ENCODE data around the gene KLHL22.

KLHL22 gene

DNA sequence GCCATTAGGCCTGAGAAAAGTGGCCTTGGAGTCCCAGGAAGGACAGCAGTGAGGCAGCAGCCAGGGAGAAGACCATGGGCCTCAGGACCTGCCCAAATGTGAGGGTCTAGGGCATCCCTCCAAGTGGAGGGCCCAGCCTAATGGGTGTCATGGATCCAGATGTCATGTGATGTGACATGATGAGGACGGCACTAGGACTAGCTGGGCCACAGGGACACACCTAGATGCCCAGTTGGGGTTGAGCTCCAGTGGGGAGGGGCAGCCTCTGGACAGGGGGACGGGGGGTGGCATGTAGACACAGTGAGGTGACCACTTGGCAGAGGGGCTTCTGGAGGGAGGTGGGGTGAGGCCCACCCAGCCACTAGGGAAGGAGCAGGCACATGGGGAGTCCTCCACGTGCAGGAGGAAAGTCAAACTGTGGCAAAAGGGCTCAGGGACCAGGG is 63.3 kb downstream of the KLHL22 start:
- DNase-seq (ENCODE audit: low read depth in 2 of 2): no peak

DNA sequence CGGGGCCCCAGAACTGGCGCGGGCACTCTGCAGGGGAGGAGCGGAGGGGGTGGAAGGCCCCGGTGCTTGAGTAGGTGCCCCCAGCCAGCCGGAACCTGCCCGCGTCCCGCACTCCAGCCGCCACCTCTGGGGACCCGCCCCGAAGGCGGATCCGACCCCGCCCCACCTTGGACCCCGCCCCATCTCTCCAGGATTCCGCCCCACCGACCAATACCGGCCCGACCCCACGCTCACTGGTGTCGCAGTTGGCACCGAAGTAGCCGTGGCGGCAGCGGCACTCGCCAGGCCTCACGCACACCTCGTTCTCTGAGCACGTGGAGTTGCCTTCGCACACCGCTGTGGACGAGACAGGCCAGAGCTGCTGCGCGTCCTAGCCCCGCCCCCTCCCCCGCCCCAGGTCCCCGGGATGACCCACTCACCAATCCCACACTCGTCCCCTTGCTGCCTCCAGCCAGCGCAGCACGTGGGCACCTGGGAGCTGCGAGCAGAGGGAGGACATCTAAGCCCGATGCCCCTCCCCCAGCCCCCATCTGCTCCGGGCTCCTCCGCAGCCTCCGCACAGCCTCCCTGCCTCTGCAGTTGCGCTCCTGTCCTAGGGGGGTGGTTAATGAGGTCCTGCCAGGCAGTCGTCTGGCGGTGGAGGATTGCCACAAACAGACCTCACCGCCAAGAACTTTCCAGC is 63.9 kb downstream of the KLHL22 start:
- DNase-seq (ENCODE audit: low read depth in 2 of 2): no peak

GRCh38 chr22:20430720-20431510 is 64.7 kb downstream of the KLHL22 start:
- peak in 1 of 2 experiments; percentile 47 for DNase-seq (ENCODE audit: low read depth in 2 of 2)

- no peak for DNase-seq (ENCODE audit: low read depth in 2 of 2)
Observed at GRCh38 chr22:20430101-20430719, 65.4 kb downstream of the KLHL22 start.

DNA sequence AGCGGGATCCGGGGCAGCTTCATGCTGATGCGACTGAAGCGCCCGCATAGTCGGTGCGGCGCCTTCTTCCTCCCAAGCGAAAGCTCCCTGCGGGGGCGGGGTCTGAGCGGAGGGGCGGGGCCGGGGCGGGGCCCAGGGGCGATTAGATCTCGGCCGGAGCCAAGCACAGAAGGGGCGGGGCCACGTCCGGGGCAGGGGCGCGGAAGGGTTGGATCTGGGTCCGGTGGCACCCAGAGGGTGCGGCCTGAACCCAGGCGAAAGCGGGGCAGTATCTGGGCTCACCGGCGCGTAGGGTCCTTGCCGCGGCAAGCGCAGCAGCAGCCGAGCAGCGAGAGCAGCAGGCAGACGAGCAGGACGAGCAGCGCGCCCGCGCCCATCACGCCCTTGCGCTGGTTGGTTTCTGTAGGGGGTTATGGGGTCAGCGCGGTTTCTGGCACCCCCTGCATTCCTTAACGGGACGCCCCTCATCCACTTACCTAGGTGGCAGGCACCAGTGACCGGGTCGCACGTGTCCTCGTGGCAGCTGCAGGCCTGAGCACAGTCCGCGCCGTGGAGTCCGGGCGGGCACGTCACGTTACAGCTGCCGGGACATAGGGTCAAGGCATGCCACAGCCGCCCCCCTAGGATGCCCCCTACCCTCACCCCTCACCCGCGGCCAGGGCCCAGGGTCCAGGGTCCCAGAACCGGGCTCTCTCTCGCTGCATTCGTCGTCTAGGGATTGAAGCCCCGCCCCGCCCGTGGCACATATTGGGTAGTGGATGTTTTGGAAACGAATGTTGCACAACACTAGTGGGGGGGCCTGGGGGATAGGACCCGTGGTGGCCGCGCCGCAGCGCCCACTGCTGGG is 66.1 kb downstream of the KLHL22 start:
- DNase-seq (ENCODE audit: low read depth in 2 of 2): peak; percentile 51 to 76

- no peak for DNase-seq (ENCODE audit: low read depth in 2 of 2)
Observed at GRCh38 chr22:20428496-20429253, 66.9 kb downstream of the KLHL22 start.

DNA sequence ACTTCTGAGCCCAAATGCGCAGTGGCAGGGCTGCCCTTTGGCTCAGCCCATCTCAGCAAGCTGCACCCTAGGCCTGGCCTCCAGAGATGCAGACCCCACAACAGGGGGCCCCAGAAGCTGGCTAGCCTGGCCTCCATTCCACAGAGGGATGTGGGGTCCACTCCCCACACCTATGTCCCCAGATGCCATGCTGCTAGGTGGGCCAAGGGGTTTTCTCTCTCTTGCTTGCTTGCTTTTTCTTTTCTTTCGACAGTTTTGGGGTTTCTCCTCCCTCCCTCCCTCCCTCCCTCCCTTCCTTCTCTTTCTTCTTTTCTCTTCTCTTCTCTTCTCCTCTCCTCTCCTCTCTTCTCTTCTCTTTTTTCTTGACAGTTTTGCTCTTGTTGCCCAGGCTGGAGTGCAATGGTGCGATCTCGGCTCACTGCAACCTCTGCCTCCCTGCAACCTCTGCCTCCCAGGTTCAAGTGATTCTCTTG is 67.6 kb downstream of the KLHL22 start:
- no peak for DNase-seq (ENCODE audit: low read depth in 2 of 2)

- no peak for DNase-seq (ENCODE audit: low read depth in 2 of 2)
Observed at GRCh38 chr22:20427104-20427944, 68.3 kb downstream of the KLHL22 start.

- no peak for DNase-seq (ENCODE audit: low read depth in 2 of 2)
Observed at GRCh38 chr22:20426259-20426615, 69.4 kb downstream of the KLHL22 start.

DNA sequence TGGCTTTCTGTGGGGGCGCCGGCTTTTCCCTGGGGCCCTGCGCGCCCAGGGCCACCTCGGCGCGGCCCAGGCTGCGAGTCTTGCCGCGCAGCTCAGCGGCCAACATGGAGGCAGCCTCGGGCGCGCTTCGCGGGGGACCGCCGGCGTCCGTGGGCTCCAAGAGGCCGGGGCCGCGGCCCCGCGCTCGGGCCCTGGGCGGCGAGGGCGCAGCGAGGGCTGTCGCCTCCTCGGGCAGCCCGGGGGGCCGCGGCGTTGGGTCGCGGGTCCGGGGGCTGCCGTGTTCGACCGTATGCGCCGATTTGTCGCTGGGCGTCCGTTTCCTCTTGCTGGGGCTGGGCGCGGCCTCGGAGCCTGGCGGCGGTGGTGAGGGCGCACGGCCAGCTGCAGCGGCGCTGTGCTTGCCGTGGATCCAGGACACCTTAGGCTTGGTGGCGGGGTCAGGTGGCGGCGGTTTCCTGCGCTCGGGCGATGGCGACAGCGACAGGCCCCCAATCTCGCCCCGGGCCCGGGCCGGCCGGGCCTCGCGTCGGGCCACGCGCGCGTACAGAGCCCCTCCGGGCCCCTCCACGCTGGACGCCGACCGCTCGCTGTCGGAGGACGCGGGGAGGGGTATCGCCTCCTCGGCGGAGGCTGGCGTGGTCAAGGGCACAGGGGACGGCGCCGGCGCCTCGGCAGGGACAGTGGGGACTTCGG is 69.9 kb downstream of the KLHL22 start:
- no peak for DNase-seq (ENCODE audit: low read depth in 2 of 2)

DNA sequence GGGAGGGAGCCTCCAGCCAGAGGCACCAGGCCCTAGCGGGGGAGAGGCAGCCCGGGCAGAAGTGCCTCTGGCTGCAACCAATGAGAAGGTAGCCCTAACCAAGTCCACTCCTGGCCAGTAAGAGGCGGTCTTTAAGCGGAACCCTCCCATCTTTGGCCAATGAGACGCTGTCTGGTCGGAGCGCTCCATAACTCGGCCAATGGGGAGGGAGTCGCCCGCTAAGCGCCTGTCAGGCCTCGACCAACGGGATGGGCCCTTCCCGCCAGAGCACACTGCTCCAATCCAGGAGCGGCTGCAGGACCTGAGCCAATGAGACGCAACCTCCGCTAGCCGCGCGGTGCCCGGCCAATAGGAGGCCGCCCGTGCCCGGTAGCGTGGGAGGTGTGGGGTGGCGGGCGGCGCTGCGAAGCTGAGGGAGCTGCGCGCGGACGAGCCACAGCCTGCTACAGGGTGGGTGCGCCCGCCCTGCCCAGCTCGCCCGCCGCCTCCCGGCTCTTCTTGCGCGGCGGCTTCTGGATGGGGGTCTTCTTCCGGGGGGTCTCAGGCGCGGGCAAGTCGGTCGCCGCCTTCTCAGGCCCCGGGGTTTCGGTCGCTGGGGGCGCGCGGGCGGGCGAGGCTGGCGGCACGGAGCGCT is 70.5 kb downstream of the KLHL22 start:
- DNase-seq (ENCODE audit: low read depth in 2 of 2): no peak

GRCh38 chr22:20424568-20424931 is 71.0 kb downstream of the KLHL22 start:
- no peak for DNase-seq (ENCODE audit: low read depth in 2 of 2)

GRCh38 chr22:20423906-20424551 is 71.6 kb downstream of the KLHL22 start:
- DNase-seq (ENCODE audit: low read depth in 2 of 2): no peak

- DNase-seq (ENCODE audit: low read depth in 2 of 2): no peak
Observed at GRCh38 chr22:20423008-20423905, 72.3 kb downstream of the KLHL22 start.

DNA sequence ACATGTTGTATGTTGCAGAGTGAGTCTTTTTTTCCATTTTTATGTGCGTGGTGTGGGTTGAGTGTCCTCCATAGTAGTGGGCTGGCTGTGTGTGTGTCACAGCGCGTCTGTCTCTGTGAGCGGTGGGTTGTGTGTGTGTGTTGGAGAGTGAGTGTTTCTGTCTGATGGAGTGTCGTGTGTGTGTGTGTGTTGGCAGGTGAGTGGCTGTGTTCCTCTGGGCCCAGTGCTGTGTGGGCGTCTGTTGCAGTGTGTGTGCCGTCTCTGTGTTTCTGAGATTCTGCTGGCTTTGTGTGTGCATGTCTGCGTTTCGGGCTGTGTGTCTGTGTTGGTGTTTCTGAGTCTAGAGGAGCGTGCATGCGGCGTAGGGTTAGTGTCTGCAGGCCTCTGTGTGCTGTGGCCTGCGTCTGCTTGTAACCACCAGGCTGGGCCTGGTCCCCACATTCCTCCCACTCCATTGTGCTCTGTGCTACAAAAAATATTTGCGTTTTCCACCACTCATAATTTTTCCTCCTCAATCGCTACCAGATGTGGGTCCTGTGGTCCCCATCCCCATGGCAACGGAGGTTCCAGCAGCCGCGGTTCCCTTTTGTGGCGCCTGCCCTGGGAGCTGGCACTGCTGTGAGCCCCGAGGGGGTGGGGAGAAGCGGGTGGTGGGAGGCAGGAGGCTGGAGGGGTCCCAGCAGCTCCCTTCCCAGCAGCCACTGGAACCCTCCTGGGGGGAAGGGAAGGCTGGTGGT is 73.2 kb downstream of the KLHL22 start:
- no peak for DNase-seq (ENCODE audit: low read depth in 2 of 2)

DNA sequence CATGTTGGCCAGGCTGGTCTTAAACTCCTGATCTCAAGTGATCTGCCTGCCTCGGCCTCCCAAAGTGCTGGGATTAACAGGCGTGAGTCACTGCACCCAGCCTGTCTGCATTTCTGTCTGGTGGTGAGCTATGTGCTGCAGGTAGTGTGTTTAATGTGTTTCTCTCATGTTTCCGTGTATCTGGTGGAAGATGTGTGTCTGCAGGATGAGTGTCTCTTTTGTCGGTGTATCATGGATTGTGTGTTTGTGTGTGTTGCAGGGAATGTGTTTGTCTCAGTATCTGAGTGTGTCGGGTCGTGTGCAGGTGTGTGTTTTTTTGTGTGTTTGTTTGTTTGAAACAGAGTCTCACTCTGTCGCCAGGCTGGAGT is 74.1 kb downstream of the KLHL22 start:
- DNase-seq (ENCODE audit: low read depth in 2 of 2): no peak

All from stimulated activated CD4-positive, alpha-beta T cell treated with anti-CD3 and anti-CD28 coated beads, Interleukin-12 subunit alpha, Interleukin-12 subunit beta, amount 100 ng/mL, for 24 hours (primary cell).